ENCODE measurements around the gene DGKH.
A peak's percentile ranks its signal among the peaks of the same experiment; 100 is the strongest.

The DGKH gene

GRCh38 chr13:42239161-42239560, 190.7 kb downstream of the DGKH start:
- DNase-seq, result no peak

GRCh38 chr13:42239644-42240043, 191.2 kb downstream of the DGKH start:
- no peak for DNase-seq

- DNase-seq, result no peak
Observed at GRCh38 chr13:42246541-42246940, 198.1 kb downstream of the DGKH start.

GRCh38 chr13:42247883-42248282, 199.4 kb downstream of the DGKH start:
- DNase-seq, result no peak

GRCh38 chr13:42255886-42256285, 207.4 kb downstream of the DGKH start:
- no peak for DNase-seq

- DNase-seq, result no peak
Observed at GRCh38 chr13:42258747-42259146, 210.3 kb downstream of the DGKH start.

GRCh38 chr13:42259515-42259914, 211.1 kb downstream of the DGKH start:
- no peak for DNase-seq

- DNase-seq, result no peak
Observed at GRCh38 chr13:42260903-42261654, 212.6 kb downstream of the DGKH start.

- no peak for DNase-seq
Observed at GRCh38 chr13:42266473-42266872, 218.0 kb downstream of the DGKH start.

GRCh38 chr13:42270160-42270856, 221.9 kb downstream of the DGKH start:
- no peak for DNase-seq

GRCh38 chr13:42270857-42271215, 222.4 kb downstream of the DGKH start:
- no peak for DNase-seq

GRCh38 chr13:42271337-42272114, 223.1 kb downstream of the DGKH start:
- DNase-seq, result peak; percentile 94 to 96

GRCh38 chr13:42272115-42272803, 223.8 kb downstream of the DGKH start, which contains the start of gene AKAP11:
Gene AKAP11 (plus strand): TSS chr13:42272152. CDS start chr13:42286349, 14,197 bp downstream.
- peak; percentile 26 to 60 for DNase-seq

GRCh38 chr13:42272804-42273175, 224.3 kb downstream of the DGKH start:
- no peak for DNase-seq

GRCh38 chr13:42274386-42275097, 226.1 kb downstream of the DGKH start:
- no peak for DNase-seq

GRCh38 chr13:42275098-42275471, 226.6 kb downstream of the DGKH start:
- DNase-seq, result no peak

GRCh38 chr13:42275506-42275905, 227.1 kb downstream of the DGKH start:
- no peak for DNase-seq

- no peak for DNase-seq
Observed at GRCh38 chr13:42276683-42277082, 228.2 kb downstream of the DGKH start.

GRCh38 chr13:42277618-42278276, 229.3 kb downstream of the DGKH start:
- DNase-seq, result no peak

GRCh38 chr13:42279080-42279479, 230.6 kb downstream of the DGKH start:
- no peak for DNase-seq

GRCh38 chr13:42279986-42280385, 231.5 kb downstream of the DGKH start:
- no peak for DNase-seq

- peak in 1 of 2 experiments; percentile 7 for DNase-seq
Observed at GRCh38 chr13:42280537-42280936, 232.1 kb downstream of the DGKH start.

Data from NCI-H2081 (cell line).